Natural killer cell (primary cell): ENCODE results near the gene PGAP3. TPM values are rescaled to one million over a fixed set of nuclear protein-coding genes. Genes with fewer than 3 reads are reported as not detected.

Experiments used
- ATAC-seq, 3 donors: fragments of 150-1000 bp in 2 of 3; fragments of 200-7000 bp in 1 of 3; cut with Tn5 transposase; 1 replicate in 1 of 3; 2 replicates in 2 of 3; pipeline ENCODE4 v1.10.0; 2021; ENCODE audit warnings: mild to moderate bottlenecking in 2 of 3, moderate library complexity in 2 of 3
- DNase-seq, 2 donors: peaks; one replicate each; pipeline versions ENCODE4 v3.0.0 to v3.0.0-alpha.2; 2013 to 2021; ENCODE audit warnings: mixed read lengths in 1 of 2
- H3K27ac ChIP-seq: one replicate; pipeline ENCODE4 v1.5.1; 2013; ENCODE audit warnings: mild to moderate bottlenecking, low read length
- H3K27me3 ChIP-seq: one replicate; pipeline ENCODE4 v1.6.1; 2013; ENCODE audit warnings: low read length; ENCODE audit not compliant: control insufficient read depth, insufficient read depth
- H3K36me3 ChIP-seq: one replicate; pipeline ENCODE4 v1.6.1; 2013; ENCODE audit warnings: low read length; ENCODE audit not compliant: control insufficient read depth, insufficient read depth
- H3K4me1 ChIP-seq: one replicate; pipeline ENCODE4 v1.6.1; 2013; ENCODE audit warnings: low read length; ENCODE audit not compliant: control insufficient read depth, insufficient read depth
- H3K4me3 ChIP-seq: one replicate; pipeline ENCODE4 v1.5.1; 2013; ENCODE audit warnings: low read length
- H3K9me3 ChIP-seq: one replicate; pipeline ENCODE4 v1.6.1; 2013; ENCODE audit warnings: low read length; ENCODE audit not compliant: control insufficient read depth, insufficient read depth
- H3K27ac Mint-ChIP-seq, 2 donors: one replicate each; pipeline ENCODE4 v1.8.0; 2022; ENCODE audit warnings: mild to moderate bottlenecking in 2 of 2, mixed read lengths in 2 of 2, moderate library complexity in 1 of 2
- H3K27me3 Mint-ChIP-seq, 2 donors: one replicate each; pipeline ENCODE4 v1.8.0; 2022; ENCODE audit warnings: low read depth in 2 of 2, mixed read lengths in 2 of 2
- H3K36me3 Mint-ChIP-seq: one replicate; pipeline ENCODE4 v1.8.0; 2022; ENCODE audit warnings: mixed read lengths
- H3K4me1 Mint-ChIP-seq, 2 donors: one replicate each; pipeline ENCODE4 v1.8.0; 2022; ENCODE audit warnings: mixed read lengths in 2 of 2
- H3K4me3 Mint-ChIP-seq: one replicate; pipeline ENCODE4 v1.8.0; 2022; ENCODE audit warnings: mild to moderate bottlenecking, moderate library complexity, mixed read lengths
- H3K9me3 Mint-ChIP-seq, 2 donors: one replicate each; pipeline ENCODE4 v1.8.0; 2022; ENCODE audit warnings: mixed read lengths in 2 of 2
- CTCF ChIP-seq: fragments of 200-600 bp; IDR thresholded peaks from one replicate; pipeline ENCODE4 v1.8.0; 2022; ENCODE audit warnings: antibody characterized with exemption
- WGBS: methylation state at CpG from one replicate; pipeline ENCODE4 v1.1.7; 2013; ENCODE audit warnings: missing lambda C conversion rate; ENCODE audit not compliant: insufficient coverage; 5-methylcytosine and 5-hydroxymethylcytosine counted together
- intact Hi-C: fragments of 100-400 bp; cut with micrococcal nuclease; formaldehyde crosslinking; loops from one replicate; pipeline ENCODE4 v1.14.2; 2022
- total RNA-seq, 4 donors: library from RNA; stranded (reverse); fragments of 120-200 nt in 1 of 4; gene quantifications; one replicate each; pipeline versions ENCODE4 v1.2.3 to v1.2.4, GENCODE V29; 2013 to 2022

Gene PGAP3
- total RNA-seq, 3 donors from 2014 or later (not counting 1 experiment from before 2014, with no cell fraction given), result 45.8 to 57.8 (median 52.4) TPM

GRCh38 chr17:39663340-39663687, 24.5 kb downstream of the PGAP3 start:
- no peak for TF ChIP-seq CTCF

GRCh38 chr17:39662551-39663339, 25.1 kb downstream of the PGAP3 start:
- DNase-seq, result no peak
- Histone ChIP-seq H3K4me3 (no peak overlapping the region), H3K4me1 (peaks cover 28% of the 10 kb centered on the region), H3K9me3 (no peaks in the 10 kb centered on the region), H3K27ac (no peak overlapping the region), H3K36me3 (peaks cover 50% of the 10 kb centered on the region), H3K27me3 (peaks cover 2% of the 10 kb centered on the region)
- Mint-ChIP-seq H3K36me3 (no peaks in the 10 kb centered on the region), H3K4me3 (no peak overlapping the region), H3K9me3 (no peaks in the 10 kb centered on the region), H3K27me3 (no peaks in the 10 kb centered on the region), H3K27ac (no peak overlapping the region), H3K4me1 (peaks cover 0 to 11% of the 10 kb centered on the region in 2 donors)
- WGBS, result 90% methylated on average over 22 of the region's 22 CpGs
- no peak for ATAC-seq
- no peak for TF ChIP-seq CTCF
- intact Hi-C loops, result no loop called here

More at GRCh38 chr17:39663340-39663687, 24.5 kb downstream of the PGAP3 start:
- Mint-ChIP-seq H3K9me3 (no peaks in the 10 kb centered on the region), H3K4me3 (no peak overlapping the region), H3K36me3 (no peaks in the 10 kb centered on the region), H3K4me1 (peaks cover under 1 to 16% of the 10 kb centered on the region in 2 donors), H3K27me3 (no peaks in the 10 kb centered on the region), H3K27ac (no peak overlapping the region)
- H3K9me3 ChIP-seq, result no peaks in the 10 kb centered on the region
- no peak for ATAC-seq
- DNase-seq, result no peak
- no CpG with 5 or more reads among the region's 4 CpGs for WGBS
- peaks cover 2% of the 10 kb centered on the region for H3K27me3 ChIP-seq
- no peak overlapping the region for H3K4me3 ChIP-seq
- no peak overlapping the region for H3K27ac ChIP-seq
- peaks cover 32% of the 10 kb centered on the region for H3K4me1 ChIP-seq
- intact Hi-C loops, result no loop called here
- peaks cover 44% of the 10 kb centered on the region for H3K36me3 ChIP-seq

GRCh38 chr17:39661744-39662541, 25.9 kb downstream of the PGAP3 start:
- Histone ChIP-seq H3K4me1 (peaks cover 20% of the 10 kb centered on the region), H3K27me3 (peaks cover 2% of the 10 kb centered on the region), H3K9me3 (no peaks in the 10 kb centered on the region), H3K4me3 (no peak overlapping the region), H3K36me3 (peaks cover 52% of the 10 kb centered on the region), H3K27ac (no peak overlapping the region)
- DNase-seq, result no peak
- no peak overlapping the region for H3K27ac Mint-ChIP-seq
- no peaks in the 10 kb centered on the region for H3K36me3 Mint-ChIP-seq
- no peaks in the 10 kb centered on the region for H3K9me3 Mint-ChIP-seq
- TF ChIP-seq CTCF, result no peak
- H3K4me1 Mint-ChIP-seq, result peaks cover 0 to 10% of the 10 kb centered on the region in 2 donors
- no peak for ATAC-seq
- no peaks in the 10 kb centered on the region for H3K27me3 Mint-ChIP-seq
- no peak overlapping the region for H3K4me3 Mint-ChIP-seq
- WGBS, result 92% methylated on average over 8 of the region's 8 CpGs
- intact Hi-C loops, result no loop called here
